ENCODE measurements around the gene SH3RF3.

GRCh38 chr2:109349503-109350465 is 220.8 kb downstream of the SH3RF3 start:
- TF ChIP-seq CTCF (IDR thresholded peaks at IDR 0.05) (no peak), POLR2A (IDR thresholded peaks at IDR 0.05) (no peak)

Data from vagina (tissue), 2 donors.